GM12891 (cell line): ENCODE results near the gene SYS1.

ENCODE experiments used
- DNase-seq: peaks from one replicate; pipeline ENCODE4 v3.0.0; 2011; ENCODE audit warnings: low spot score; ENCODE audit not compliant: insufficient read length
- FAIRE-seq: peaks from 2 replicates; lab custom pipeline; 2011; peaks lifted over from hg19 to GRCh38; lab: Jason Lieb, UNC
- PAX5 ChIP-seq: IDR thresholded peaks from 2 replicates; pipeline ENCODE4 v1.6.1; 2011; ENCODE audit warnings: low read length, moderate library complexity, mild to moderate bottlenecking; ENCODE audit not compliant: insufficient read depth, severe bottlenecking
- POLR2A ChIP-seq: IDR thresholded peaks from 2 replicates; pipeline ENCODE4 v1.6.1; 2011; ENCODE audit warnings: low read depth, low read length, control low read depth
- POLR2AphosphoS5 ChIP-seq: IDR thresholded peaks from 2 replicates; pipeline ENCODE4 v1.6.1; 2011; ENCODE audit warnings: low read depth, low read length, control low read depth
- POU2F2 ChIP-seq: IDR thresholded peaks from 2 replicates; pipeline ENCODE4 v1.6.1; 2011; ENCODE audit warnings: low read depth, mild to moderate bottlenecking, control low read depth, low read length, moderate library complexity
- SPI1 ChIP-seq: IDR thresholded peaks from 2 replicates; pipeline ENCODE4 v1.6.1; 2011; ENCODE audit warnings: low read depth, low read length, control low read depth
- TAF1 ChIP-seq: IDR thresholded peaks from 2 replicates; pipeline ENCODE4 v1.6.1; 2011; ENCODE audit warnings: low read depth, low read length, control low read depth

SYS1 gene

DNA sequence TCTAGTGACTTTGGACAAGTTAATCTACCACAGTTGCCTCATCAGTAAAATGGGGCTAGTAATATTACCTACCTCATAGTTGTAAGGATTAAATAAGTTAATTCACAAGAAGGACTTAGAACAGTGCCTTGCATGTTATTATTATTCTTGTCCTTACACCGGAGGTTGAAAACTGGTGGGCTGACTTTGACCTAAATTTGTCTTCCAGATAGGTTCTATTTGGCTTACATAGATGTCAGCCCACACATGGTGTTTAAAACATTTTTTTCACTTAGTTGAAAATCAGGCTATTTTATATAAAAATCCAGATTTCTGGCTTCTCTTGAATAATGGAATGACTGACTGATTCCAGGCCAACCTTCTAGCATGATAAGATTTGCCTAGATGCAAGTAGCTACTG, 3.2 kb downstream of the SYS1 start:
- DNase-seq (no peak), FAIRE-seq (no peak)

GRCh38 chr20:45366631-45367030, 3.7 kb downstream of the SYS1 start:
- TF ChIP-seq POLR2A (no peak), TAF1 (no peak), SPI1 (no peak), PAX5 (no peak), POU2F2 (no peak), POLR2AphosphoS5 (no peak)
- FAIRE-seq (no peak), DNase-seq (no peak)

More for the DNA sequence above, 3.2 kb downstream of the SYS1 start:
- no peak for TF ChIP-seq SPI1
- TF ChIP-seq PAX5, result no peak
- no peak for TF ChIP-seq POLR2AphosphoS5
- TF ChIP-seq TAF1, result no peak
- TF ChIP-seq POLR2A, result no peak
- no peak for TF ChIP-seq POU2F2

GRCh38 chr20:45367126-45367525, 4.2 kb downstream of the SYS1 start:
- TF ChIP-seq POLR2A, result no peak
- no peak for TF ChIP-seq SPI1
- no peak for TF ChIP-seq TAF1
- TF ChIP-seq POU2F2, result no peak
- no peak for TF ChIP-seq PAX5
- TF ChIP-seq POLR2AphosphoS5, result no peak
- DNase-seq, result no peak
- no peak for FAIRE-seq

- TF ChIP-seq SPI1 (peak; percentile 99), PAX5 (peak; percentile 91), TAF1 (no peak), POU2F2 (peak; percentile 84), POLR2A (no peak), POLR2AphosphoS5 (no peak)
- DNase-seq (peak; percentile 67), FAIRE-seq (peak; percentile 90)
These were observed 5.4 kb downstream of the SYS1 start for GRCh38 chr20:45368221-45368980.

DNA sequence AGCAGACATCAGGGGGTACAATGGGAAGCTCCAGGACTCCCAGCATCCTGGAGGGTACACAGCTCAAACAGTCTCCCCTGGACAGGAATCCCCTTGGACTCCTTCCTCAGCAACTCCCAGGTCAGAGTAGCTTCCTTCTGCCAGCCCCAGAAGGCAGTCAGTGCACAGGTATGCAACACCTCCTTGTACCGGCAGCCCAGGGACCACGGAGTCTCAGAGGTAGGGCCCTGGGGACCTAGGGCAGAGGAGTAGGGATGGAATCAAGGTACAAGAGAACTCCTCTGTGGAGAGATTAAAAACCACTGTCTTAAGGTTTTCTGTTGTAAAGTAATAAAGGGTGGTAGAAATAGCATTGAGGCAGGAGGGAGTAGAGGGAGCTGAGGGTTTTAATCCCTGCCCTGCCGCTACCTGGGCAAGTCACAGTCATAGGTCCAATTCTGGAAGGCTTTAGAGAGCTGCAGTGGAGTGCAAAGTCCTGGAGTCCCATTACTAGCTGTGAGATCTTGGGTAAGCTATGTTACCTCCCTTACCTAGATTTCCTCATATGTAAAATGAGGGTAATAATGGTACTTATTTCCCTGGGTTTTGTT, 7.7 kb downstream of the SYS1 start:
- no peak for DNase-seq
- no peak for FAIRE-seq
- TF ChIP-seq TAF1 (no peak), PAX5 (no peak), POU2F2 (no peak), SPI1 (no peak), POLR2A (no peak), POLR2AphosphoS5 (no peak)

- TF ChIP-seq POLR2AphosphoS5, result no peak
- no peak for TF ChIP-seq TAF1
- no peak for TF ChIP-seq SPI1
- TF ChIP-seq POU2F2, result no peak
- TF ChIP-seq POLR2A, result no peak
- no peak for TF ChIP-seq PAX5
- FAIRE-seq, result no peak
- no peak for DNase-seq
These were observed 9.3 kb downstream of the SYS1 start for GRCh38 chr20:45372241-45372640.

DNA sequence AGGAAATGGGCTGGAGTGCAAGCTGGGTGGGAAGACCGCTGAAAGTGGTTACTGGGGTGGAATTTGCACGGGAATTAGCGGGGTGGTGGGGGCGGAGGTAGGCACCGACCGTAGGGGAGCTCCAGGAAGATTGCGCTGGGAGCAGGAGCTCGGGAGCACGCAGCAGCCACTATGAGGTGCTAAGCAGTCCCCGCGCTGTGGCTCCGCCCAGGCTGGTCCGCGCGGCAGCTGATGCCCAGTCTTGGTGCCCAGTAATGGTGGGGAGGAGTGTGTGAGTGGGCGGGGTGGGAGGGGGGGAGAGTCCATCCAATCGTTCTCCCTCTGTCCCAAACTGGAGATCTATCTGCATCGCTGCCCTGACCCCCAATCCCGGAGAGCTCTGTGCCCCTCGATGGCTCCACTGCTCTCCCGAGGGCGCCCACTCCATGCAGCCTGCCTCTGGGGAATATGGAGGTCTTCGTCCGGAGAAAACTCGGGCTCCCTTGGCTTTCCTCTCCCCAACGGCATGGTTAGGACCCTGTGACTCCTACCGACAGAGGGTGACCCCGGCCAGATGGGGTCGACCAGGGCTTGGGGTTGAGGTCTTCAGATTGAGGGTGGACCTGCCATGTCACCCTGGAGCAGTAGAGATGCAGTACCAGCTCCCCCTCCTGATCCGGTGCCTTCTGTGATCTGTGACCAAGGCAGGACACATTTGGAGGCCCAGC, 9.8 kb downstream of the SYS1 start:
- TF ChIP-seq TAF1, result no peak
- TF ChIP-seq PAX5, result no peak
- no peak for TF ChIP-seq POLR2A
- TF ChIP-seq POLR2AphosphoS5, result no peak
- FAIRE-seq (no peak), DNase-seq (no peak)

DNA sequence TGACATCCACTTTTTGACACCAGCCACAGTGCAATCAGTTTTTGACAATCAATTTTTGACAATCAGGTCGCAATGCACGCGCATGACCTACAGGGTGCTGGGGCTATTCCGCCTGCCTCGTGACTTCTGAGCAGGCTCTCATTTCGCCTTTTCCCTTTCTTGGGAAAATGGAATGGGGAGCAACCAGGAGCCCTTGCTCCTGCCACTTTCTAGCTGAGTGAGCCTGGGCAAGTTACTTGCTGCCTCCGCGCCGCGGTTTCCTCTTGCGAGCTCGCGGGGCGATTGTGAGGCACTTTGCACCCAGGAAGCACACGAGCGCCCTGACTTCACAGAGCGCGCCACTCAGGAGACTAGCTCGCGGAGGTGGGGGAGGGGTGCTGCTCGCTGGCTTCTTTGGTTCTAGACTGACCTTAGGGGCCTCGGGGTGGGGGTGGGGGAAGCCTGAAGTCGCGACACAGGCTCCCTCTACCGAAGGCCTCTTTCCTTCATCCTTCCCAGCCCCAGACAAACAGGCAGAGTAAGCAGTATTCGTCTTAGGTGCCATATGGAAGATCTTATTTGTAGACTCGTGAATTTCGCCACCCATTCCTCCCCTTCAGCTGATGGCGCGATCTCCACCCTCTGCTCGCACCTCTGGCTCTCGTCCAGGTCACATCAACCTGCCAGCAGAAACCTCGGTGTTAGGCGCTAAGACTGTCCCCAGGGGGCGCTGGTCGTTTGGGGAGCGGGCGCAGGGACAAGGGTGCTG, 10.6 kb downstream of the SYS1 start:
- FAIRE-seq (peak; percentile 85), DNase-seq (peak; percentile 70)
- TF ChIP-seq POLR2A, result no peak
- no peak for TF ChIP-seq TAF1
- no peak for TF ChIP-seq SPI1
- TF ChIP-seq POLR2AphosphoS5, result no peak
- TF ChIP-seq POU2F2, result no peak
- TF ChIP-seq PAX5, result no peak

GRCh38 chr20:45374101-45374467, 11.1 kb downstream of the SYS1 start:
- DNase-seq (no peak), FAIRE-seq (no peak)
- no peak for TF ChIP-seq SPI1
- no peak for TF ChIP-seq POU2F2
- no peak for TF ChIP-seq POLR2AphosphoS5
- no peak for TF ChIP-seq PAX5
- TF ChIP-seq POLR2A, result no peak
- no peak for TF ChIP-seq TAF1
